DND-41 (cell line): ENCODE measurements around the gene LYRM9.

Experiments used
- EZH2 ChIP-seq: IDR thresholded peaks from 3 replicates; pipeline ENCODE4 v1.6.1; 2012; ENCODE audit warnings: borderline replicate concordance, low read depth, mild to moderate bottlenecking, moderate library complexity, low read length, inconsistent platforms; ENCODE audit not compliant: severe bottlenecking
- TF ChIP-seq, protein P1 (sequence below): IDR thresholded peaks from 2 replicates; pipeline ENCODE4 v1.5.1; 2012; ENCODE audit warnings: borderline replicate concordance, low read length, moderate library complexity, mild to moderate bottlenecking; ENCODE audit not compliant: poor library complexity, severe bottlenecking; ENCODE audit errors: extremely low read depth

DNA sequence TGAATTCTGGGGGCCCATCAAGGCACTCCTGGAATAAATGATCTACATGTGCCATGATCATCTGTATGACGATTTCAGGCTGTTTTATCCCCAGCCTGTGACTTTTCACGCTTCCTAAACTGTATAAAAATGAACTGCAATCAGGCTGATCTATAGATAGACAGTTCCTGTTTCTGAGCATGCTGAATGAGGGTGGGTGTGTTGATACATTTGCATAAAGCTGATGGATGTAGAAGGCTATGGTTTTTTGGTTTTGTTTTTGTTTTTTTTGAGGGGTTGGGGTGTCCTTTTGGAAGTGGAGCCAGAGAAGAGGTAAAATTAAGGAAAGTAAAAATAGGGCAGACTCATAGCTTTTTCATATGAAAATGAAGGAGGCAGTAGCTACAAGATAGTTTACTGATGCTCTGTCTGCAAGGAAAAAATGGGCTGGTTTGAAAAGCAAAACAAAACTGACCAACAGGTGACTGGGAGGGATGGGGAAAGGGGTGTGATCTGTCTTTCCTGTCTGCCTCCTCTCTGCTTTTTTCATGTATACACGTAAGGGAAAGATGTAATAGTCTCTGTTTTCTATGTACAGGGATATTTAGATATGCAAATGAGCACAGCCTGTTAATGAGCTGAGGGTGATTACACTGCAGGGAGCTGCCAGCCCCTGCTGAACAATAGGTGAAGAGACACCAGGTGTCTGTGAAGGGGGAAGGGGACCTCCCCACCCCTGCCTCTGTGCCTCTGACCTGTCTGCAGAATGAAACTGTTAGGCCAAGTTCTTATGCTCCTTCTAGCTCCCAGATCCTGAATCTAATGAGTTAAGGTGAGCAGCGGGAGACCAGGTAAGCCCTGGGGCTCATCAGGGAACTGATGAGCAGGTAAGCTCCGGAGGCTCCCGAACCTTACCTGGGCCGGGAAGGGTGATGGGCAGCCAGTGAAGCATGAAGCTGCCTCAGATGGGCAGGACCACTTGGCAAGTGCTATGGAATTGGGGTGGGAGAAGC lies 46.6 kb upstream of the LYRM9 start:
- no peak for TF ChIP-seq EZH2
- TF ChIP-seq, protein P1, sequence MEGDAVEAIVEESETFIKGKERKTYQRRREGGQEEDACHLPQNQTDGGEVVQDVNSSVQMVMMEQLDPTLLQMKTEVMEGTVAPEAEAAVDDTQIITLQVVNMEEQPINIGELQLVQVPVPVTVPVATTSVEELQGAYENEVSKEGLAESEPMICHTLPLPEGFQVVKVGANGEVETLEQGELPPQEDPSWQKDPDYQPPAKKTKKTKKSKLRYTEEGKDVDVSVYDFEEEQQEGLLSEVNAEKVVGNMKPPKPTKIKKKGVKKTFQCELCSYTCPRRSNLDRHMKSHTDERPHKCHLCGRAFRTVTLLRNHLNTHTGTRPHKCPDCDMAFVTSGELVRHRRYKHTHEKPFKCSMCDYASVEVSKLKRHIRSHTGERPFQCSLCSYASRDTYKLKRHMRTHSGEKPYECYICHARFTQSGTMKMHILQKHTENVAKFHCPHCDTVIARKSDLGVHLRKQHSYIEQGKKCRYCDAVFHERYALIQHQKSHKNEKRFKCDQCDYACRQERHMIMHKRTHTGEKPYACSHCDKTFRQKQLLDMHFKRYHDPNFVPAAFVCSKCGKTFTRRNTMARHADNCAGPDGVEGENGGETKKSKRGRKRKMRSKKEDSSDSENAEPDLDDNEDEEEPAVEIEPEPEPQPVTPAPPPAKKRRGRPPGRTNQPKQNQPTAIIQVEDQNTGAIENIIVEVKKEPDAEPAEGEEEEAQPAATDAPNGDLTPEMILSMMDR: no peak
